Liver (tissue), 9 donors: Measurements from ENCODE around the gene SCUBE1. TPM values are rescaled to one million over a fixed set of nuclear protein-coding genes. Genes with fewer than 3 reads are reported as not detected.

Experiments used
- DNase-seq: peaks from one replicate; pipeline ENCODE4 v3.0.0-alpha.2; 2017; ENCODE audit warnings: low spot score
- H3K27ac ChIP-seq, 2 donors: one replicate each; pipeline ENCODE4 v1.7.0; 2013; ENCODE audit warnings: inconsistent platforms in 2 of 2, low read length in 2 of 2, control low read depth in 1 of 2, low read depth in 1 of 2, mild to moderate bottlenecking in 1 of 2
- H3K27me3 ChIP-seq, 4 donors: one replicate each; pipeline versions ENCODE4 v1.6.1 to v1.7.0; 2013; ENCODE audit warnings: low read length in 3 of 4, inconsistent platforms in 1 of 4, mild to moderate bottlenecking in 1 of 4, moderate library complexity in 1 of 4; ENCODE audit not compliant: control insufficient read depth in 4 of 4, insufficient read depth in 4 of 4
- H3K36me3 ChIP-seq, 4 donors: one replicate each; pipeline versions ENCODE4 v1.6.1 to v1.7.0; 2013; ENCODE audit warnings: low read length in 3 of 4, mild to moderate bottlenecking in 3 of 4, low read depth in 1 of 4, moderate library complexity in 1 of 4; ENCODE audit not compliant: control insufficient read depth in 4 of 4, insufficient read depth in 3 of 4
- H3K4me1 ChIP-seq, 4 donors: one replicate each; pipeline versions ENCODE4 v1.6.1 to v1.7.0; 2013; ENCODE audit warnings: low read length in 3 of 4, mild to moderate bottlenecking in 3 of 4, moderate library complexity in 1 of 4; ENCODE audit not compliant: control insufficient read depth in 4 of 4, insufficient read depth in 4 of 4
- H3K4me3 ChIP-seq, 3 donors: one replicate each; pipeline versions ENCODE4 v1.6.1 to v1.7.0; 2013; ENCODE audit warnings: low read length in 3 of 3, control low read depth in 1 of 3, low read depth in 1 of 3, mild to moderate bottlenecking in 1 of 3
- H3K9ac ChIP-seq, 2 donors: one replicate each; pipeline ENCODE4 v1.7.0; 2013; ENCODE audit warnings: low read length in 2 of 2, mild to moderate bottlenecking in 2 of 2, moderate library complexity in 2 of 2, control low read depth in 1 of 2, low read depth in 1 of 2
- H3K9me3 ChIP-seq, 4 donors: one replicate each; pipeline versions ENCODE4 v1.6.1 to v1.7.0; 2013; ENCODE audit warnings: low read length in 3 of 4; ENCODE audit not compliant: control insufficient read depth in 4 of 4
- ATF3 ChIP-seq: IDR thresholded peaks from 2 replicates; pipeline ENCODE4 v1.6.1; 2016; ENCODE audit warnings: antibody characterized with exemption
- CTCF ChIP-seq: fragments of 150-350 bp; IDR thresholded peaks from 2 replicates; pipeline ENCODE4 v1.5.1; 2017; ENCODE audit warnings: improper control_type of control experiment, low read depth, low read length; ENCODE audit not compliant: missing input control
- EGR1 ChIP-seq, 2 donors: IDR thresholded peaks; 2 replicates each; pipeline ENCODE4 v1.6.1; 2016 to 2018; ENCODE audit warnings: antibody characterized with exemption in 2 of 2, low read depth in 2 of 2
- FOXA1 ChIP-seq: IDR thresholded peaks from 2 replicates; pipeline ENCODE4 v1.6.1; 2016; ENCODE audit warnings: antibody characterized with exemption
- FOXA2 ChIP-seq: IDR thresholded peaks from 2 replicates; pipeline ENCODE4 v1.6.1; 2016; ENCODE audit warnings: antibody characterized with exemption
- GABPA ChIP-seq, 2 donors: IDR thresholded peaks in 1 of 2; conservative IDR thresholded peaks in 1 of 2; 2 replicates each; pipeline ENCODE4 v1.6.1; 2016; ENCODE audit warnings: antibody characterized with exemption in 2 of 2, mild to moderate bottlenecking in 1 of 2, moderate library complexity in 1 of 2
- HNF4A ChIP-seq, 2 donors: conservative IDR thresholded peaks; 2 replicates each; pipeline ENCODE4 v1.6.1; 2016; ENCODE audit warnings: antibody characterized with exemption in 2 of 2, mild to moderate bottlenecking in 2 of 2
- JUND ChIP-seq, 2 donors: IDR thresholded peaks; 2 replicates each; pipeline ENCODE4 v1.6.1; 2016; ENCODE audit warnings: antibody characterized with exemption in 2 of 2
- NR2F2 ChIP-seq: IDR thresholded peaks from 2 replicates; pipeline ENCODE4 v1.6.1; 2016; ENCODE audit warnings: antibody characterized with exemption
- RAD21 ChIP-seq, 2 donors: IDR thresholded peaks; 2 replicates each; pipeline ENCODE4 v1.6.1; 2016; ENCODE audit warnings: antibody characterized with exemption in 2 of 2, mild to moderate bottlenecking in 2 of 2
- REST ChIP-seq: IDR thresholded peaks from 2 replicates; pipeline ENCODE4 v1.6.1; 2016; ENCODE audit warnings: antibody characterized with exemption, mild to moderate bottlenecking
- SP1 ChIP-seq: IDR thresholded peaks from 2 replicates; pipeline ENCODE4 v1.6.1; 2018; ENCODE audit warnings: antibody characterized with exemption, mild to moderate bottlenecking
- TAF1 ChIP-seq: conservative IDR thresholded peaks from 2 replicates; pipeline ENCODE4 v1.6.1; 2016; ENCODE audit warnings: antibody characterized with exemption, mild to moderate bottlenecking
- YY1 ChIP-seq: IDR thresholded peaks from 2 replicates; pipeline ENCODE4 v1.6.1; 2016; ENCODE audit warnings: antibody characterized with exemption, mild to moderate bottlenecking
- ZBTB33 ChIP-seq: IDR thresholded peaks from 2 replicates; pipeline ENCODE4 v1.6.1; 2016; ENCODE audit warnings: antibody characterized with exemption
- WGBS: extraction: QIAGEN DNeasy Blood & Tissue Kit; methylation state at CpG from one replicate; pipeline ENCODE4 v1.1.7; 2013; 5-methylcytosine and 5-hydroxymethylcytosine counted together
- polyA plus RNA-seq, 2 donors: library from polyadenylated mRNA; stranded (reverse) in 1 of 2; unstranded in 1 of 2; fragments of 200-250 nt in 1 of 2; fragments of >200 nt in 1 of 2; fragmentation: Nextera tagmentation in 1 of 2; extraction: Ambion mirVana in 1 of 2; gene quantifications; one replicate each; pipeline versions ENCODE4 v1.2.1 to v1.2.3, GENCODE V29; 2013 to 2015
- total RNA-seq, 2 donors: library from RNA; depleted of rRNA; stranded (reverse); fragments of >200 nt; gene quantifications; one replicate each; pipeline ENCODE4 v1.2.3, GENCODE V29; 2014
- donor health status: healthy.
- donor health status: healthy.
- donor health status: healthy.
- donor health status: healthy.
- donor health status: healthy.

Gene SCUBE1
- total and polyA plus RNA-seq, 4 donors, result 0.07 to 0.46 (median 0.08) TPM; not detected in 1

GRCh38 chr22:43253839-43254238 lies 89.3 kb downstream of the SCUBE1 start:
- peak overlapping the region; percentile 9 to 37 for H3K27ac ChIP-seq
- no peak for DNase-seq
- WGBS, result 62% methylated on average over 5 of the region's 5 CpGs

GRCh38 chr22:43252319-43252718 lies 90.9 kb downstream of the SCUBE1 start:
- H3K27ac ChIP-seq, result no peak overlapping the region
- 86% methylated on average over 10 of the region's 10 CpGs for WGBS

More at GRCh38 chr22:43253839-43254238, 89.3 kb downstream of the SCUBE1 start:
- no peaks in the 10 kb centered on the region for H3K9me3 ChIP-seq
- H3K27me3 ChIP-seq, result no peaks in the 10 kb centered on the region
- TF ChIP-seq HNF4A (conservative IDR thresholded peaks at IDR 0.05) (peak in 1 of 2 donors; percentile 48), GABPA (IDR thresholded peaks at IDR 0.05 in 1 of 2, conservative IDR thresholded peaks at IDR 0.05 in 1 of 2) (no peak)
- H3K36me3 ChIP-seq, result no peaks in the 10 kb centered on the region
- H3K4me3 ChIP-seq, result no peak overlapping the region
- no peak overlapping the region for H3K9ac ChIP-seq
- peaks cover 0 to 11% (median 2%) of the 10 kb centered on the region in 4 donors for H3K4me1 ChIP-seq

More at GRCh38 chr22:43252319-43252718, 90.9 kb downstream of the SCUBE1 start:
- no peaks in the 10 kb centered on the region for H3K9me3 ChIP-seq
- TF ChIP-seq TAF1, result no peak
- TF ChIP-seq ZBTB33, result no peak
- no peak for TF ChIP-seq CTCF
- no peak for TF ChIP-seq FOXA2
- no peak for TF ChIP-seq SP1
- TF ChIP-seq NR2F2, result no peak
- no peak for TF ChIP-seq REST
- no peak for TF ChIP-seq JUND (IDR thresholded peaks at IDR 0.05)
- TF ChIP-seq ATF3, result no peak
- no peak for TF ChIP-seq FOXA1
- TF ChIP-seq RAD21 (IDR thresholded peaks at IDR 0.05), result no peak
- no peak for TF ChIP-seq HNF4A (conservative IDR thresholded peaks at IDR 0.05)
- TF ChIP-seq YY1, result no peak
- TF ChIP-seq EGR1 (IDR thresholded peaks at IDR 0.05; ENCODE audit: low read depth in 2 of 2), result no peak
- peaks cover 0 to 11% (median 2%) of the 10 kb centered on the region in 4 donors for H3K4me1 ChIP-seq
- no peak overlapping the region for H3K4me3 ChIP-seq
- no peak for DNase-seq
- H3K27me3 ChIP-seq, result no peaks in the 10 kb centered on the region
- H3K9ac ChIP-seq, result no peak overlapping the region
- H3K36me3 ChIP-seq, result no peaks in the 10 kb centered on the region
